Suppressor macrophage treated with lipopolysaccharide for 1 hour (primary cell): ENCODE results near the gene TRAF2.

ENCODE experiments used
- DNase-seq, 3 donors: peaks; one replicate each; pipeline ENCODE4 v3.0.0-alpha.2; 2020 to 2022

Gene TRAF2

DNA sequence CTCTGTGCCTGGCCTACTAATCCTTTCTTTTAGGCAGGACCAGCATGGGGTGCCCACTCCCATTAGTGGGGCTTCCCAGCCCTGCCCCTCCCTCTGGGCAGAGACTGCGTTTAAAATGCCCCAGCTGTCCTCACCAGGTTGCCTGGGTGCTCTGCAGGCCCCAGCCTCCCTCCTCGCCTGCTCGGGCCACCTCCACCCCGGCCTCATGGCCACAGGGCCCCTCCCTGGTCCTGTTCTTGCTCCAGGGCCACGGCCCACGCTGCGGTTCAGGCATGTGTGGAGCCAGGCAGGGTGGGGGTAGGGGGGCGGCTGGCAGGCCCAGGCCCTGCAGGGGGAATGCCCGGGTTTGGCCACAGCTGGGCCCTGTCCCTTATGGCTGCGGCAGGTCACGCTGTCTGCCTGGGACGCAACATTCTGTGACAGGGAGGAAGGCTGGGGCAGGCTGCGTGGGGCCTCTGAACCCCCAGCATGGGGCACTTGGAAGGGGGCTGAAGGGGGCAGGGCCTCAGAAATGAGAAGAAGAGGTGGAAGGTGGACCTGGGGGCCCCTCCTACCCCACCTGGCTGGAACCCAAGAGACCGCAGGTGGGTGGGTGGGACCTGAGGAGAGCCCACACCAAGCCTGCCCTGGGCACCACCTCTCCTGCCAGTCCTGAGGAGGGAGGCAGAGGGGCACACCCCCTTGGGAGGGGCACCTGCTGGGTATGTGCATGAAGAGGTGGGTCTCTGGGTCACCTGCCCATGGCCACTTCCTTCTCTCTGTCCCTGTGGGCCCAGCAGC, 65.4 kb downstream of the TRAF2 start, which contains the start of gene LCN12:
Gene LCN12 (plus strand): TSS at position 733 of the 780 bp plus-strand sequence. CDS start 55 bp downstream, outside the sequence.
- no peak for DNase-seq

DNA sequence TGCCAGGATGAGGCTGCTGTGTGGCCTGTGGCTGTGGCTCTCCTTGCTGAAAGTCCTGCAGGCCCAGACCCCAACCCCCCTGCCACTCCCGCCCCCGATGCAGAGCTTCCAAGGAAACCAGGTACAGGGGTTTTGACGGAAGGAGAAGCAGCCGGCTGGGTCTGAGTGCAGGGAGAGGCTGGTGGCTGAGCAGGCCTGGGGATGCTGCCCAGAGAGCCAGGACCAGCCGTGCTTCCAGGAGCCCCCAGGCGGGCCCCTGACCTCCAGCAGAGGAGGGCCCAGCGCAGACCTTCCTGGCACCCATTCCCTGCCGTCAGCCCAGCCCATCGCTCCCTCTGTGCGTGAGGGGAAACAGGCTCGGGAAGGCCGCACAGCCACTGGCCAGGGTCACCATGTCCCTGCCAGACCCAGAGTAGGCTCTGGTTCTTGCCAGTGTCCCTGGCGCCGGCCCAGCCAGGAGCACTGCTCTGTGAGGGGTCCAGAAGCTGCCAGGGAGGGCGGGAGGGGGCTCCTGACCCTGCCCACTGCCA, 66.1 kb downstream of the TRAF2 start:
- DNase-seq = no peak

GRCh38 chr9:136952876-136953770, 66.8 kb downstream of the TRAF2 start:
- no peak for DNase-seq

- no peak for DNase-seq
Observed at GRCh38 chr9:136953771-136954269, 67.5 kb downstream of the TRAF2 start.

- DNase-seq = no peak
Observed at GRCh38 chr9:136954270-136955083, 68.2 kb downstream of the TRAF2 start.

GRCh38 chr9:136955202-136955942, 69.1 kb downstream of the TRAF2 start:
- no peak for DNase-seq

GRCh38 chr9:136955943-136956335, 69.6 kb downstream of the TRAF2 start:
- no peak for DNase-seq

DNA sequence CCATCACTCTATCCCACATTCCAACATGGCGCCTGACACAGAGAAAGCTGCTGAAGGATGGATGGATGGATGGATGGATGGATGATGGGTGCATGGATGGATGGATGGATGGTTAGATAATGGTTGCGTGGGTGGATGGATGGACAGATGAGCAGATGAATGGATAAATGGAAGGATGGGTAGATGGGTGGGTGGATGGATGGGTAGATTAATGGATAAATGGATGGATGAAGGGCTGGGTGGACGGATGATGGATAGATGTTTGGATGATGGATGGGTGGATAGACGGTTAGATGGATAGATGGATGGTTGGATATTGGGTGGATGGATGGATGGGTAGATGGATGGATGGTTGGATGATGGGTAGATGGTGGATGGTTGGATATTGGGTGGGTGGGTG, 70.3 kb downstream of the TRAF2 start:
- no peak for DNase-seq

GRCh38 chr9:136957461-136957860, 71.1 kb downstream of the TRAF2 start:
- DNase-seq = no peak

DNA sequence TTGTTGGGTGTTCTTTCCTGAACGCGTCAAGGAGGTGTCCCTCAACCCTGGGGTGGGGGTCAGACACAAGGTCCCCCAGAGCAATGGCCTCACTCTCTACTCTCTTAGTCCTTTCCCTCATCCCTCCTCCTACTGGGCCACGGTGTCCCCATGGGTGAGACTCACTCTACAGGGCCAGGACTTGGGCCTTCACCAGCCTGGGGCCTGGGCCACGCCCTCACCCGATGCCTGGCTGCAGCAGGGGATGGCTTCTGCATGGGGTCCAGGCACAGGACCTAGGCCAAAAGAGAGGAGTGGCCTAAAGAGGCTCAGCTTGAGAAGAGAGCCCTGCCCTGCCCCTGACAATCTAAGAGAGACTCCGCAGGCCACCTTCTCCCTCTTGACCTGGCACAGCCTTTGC, 71.6 kb downstream of the TRAF2 start:
- DNase-seq = no peak

DNA sequence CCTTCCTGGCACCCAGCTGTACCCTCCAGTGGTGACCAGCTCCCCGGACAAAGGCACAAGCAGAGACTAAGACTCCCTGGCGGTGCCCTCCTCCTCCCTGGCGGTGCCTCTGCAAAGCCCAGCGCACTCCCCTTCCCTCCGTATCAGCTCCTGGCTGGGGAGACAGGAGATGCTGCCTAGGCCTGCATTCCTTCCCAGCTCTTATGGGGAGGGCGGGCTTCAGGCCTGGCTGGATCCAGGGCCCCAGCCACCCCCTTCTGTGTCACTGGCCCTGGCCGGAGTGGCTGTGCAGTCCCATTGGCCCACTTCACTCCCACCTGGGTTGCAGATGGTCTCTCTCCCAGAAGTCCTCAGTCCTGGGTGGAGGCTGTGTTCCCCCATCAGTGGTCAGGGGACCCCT, 72.2 kb downstream of the TRAF2 start:
- DNase-seq = no peak

DNA sequence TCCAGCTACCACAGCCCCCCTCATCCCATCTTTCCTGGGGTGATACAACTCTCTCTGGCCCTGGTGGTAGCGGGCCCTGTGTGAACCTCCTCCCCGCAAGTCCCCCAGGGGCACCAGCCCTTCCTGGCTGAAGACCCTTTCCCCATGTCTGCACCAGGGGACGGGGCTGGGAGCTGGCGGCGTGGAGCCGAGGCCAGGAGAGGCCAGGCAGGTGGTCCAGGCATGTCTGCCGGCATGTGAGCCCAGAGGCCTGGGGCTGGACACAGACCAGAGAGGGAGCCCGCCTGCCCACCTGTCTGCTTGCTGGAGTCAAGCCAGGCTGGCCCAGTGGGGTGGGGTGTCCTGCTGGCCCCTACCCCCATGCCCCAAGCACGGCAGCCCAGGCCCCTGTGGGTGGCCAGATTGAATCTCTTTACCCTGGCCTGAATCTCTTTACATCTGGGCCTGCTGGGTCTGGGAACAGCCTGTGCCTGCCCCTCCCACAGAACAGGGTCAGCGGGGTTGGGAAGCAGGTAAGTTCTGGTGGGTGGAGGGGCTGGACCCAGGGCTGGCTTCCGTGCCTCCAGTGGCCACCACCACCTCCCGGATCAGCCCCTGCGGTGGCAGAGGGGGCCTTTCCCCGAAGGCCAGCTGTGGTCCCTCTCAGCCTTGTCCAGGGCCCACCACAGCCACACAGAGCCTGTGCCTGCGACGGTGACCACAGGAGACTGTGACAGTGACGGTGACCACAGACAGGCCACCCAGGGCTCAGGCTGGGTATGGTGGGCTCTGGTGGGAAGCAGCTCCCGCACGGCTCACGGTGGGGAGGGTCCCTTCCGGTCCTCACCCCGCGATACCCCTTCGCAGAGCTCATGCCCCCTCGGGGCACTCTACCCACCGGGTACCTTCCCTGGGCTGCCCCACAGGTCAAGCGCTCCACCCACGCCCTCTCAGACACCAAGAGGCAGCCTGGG, 72.9 kb downstream of the TRAF2 start:
- no peak for DNase-seq

DNA sequence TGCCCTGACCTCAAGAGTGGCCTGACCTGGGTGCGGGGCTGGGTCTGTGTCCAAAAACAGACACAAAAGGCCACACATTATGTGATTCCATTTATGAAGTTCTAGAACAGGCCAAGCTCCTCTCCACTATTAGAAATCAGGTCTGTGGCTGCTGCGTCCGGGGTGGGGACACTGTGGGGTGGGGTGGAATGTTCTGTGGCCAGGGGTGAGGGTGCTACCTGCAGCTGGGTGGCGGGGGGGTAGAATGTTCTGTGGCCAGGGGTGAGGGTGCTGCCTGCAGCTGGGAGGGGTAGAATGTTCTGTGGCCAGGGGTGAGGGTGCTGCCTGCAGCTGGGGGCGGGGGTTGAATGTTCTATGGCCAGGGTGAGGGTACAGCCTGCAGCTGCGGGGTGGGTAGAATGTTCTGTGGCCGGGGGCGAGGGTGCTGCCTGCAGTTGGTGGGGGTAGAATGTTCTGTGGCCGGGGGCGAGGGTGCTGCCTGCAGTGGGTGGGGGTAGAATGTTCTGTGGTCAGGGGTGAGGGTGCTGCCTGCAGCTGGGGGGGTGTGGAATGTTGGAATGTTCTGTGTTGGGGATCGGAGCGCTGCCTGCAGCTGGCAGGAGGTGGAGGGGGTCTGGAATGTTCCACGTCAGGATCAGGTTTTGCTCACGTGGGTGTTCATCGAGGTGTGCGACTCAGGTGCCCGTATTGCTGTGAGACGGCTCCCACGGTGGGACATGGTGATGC, 74.1 kb downstream of the TRAF2 start:
- no peak for DNase-seq

- DNase-seq = no peak
Observed at GRCh38 chr9:136960938-136961275, 74.6 kb downstream of the TRAF2 start.

GRCh38 chr9:136961279-136962065, 75.2 kb downstream of the TRAF2 start:
- DNase-seq = no peak

- DNase-seq = no peak
Observed at GRCh38 chr9:136962163-136962562, 75.8 kb downstream of the TRAF2 start.

- DNase-seq = no peak
Observed at GRCh38 chr9:136962701-136963248, 76.5 kb downstream of the TRAF2 start.

DNA sequence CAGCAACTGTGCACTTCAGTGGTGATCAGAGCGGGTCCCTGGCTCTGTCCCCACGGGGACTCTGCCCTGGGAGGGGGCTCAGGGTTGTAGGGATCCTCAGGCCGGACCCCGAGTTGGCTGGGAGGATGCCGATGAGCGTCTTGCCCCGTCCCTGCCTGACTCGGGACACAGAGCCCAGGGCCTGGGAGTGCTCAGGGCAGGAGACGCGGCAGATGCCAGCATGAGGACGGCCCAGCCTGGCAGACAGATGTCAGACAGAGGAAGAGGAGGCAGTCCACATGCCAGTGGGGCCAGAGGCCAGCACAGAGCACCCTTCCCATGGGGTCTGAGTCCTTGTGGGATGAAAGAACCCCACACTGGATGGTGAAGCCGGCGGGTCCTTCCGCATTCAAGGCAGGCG, 77.0 kb downstream of the TRAF2 start:
- DNase-seq = no peak

- no peak for DNase-seq
Observed at GRCh38 chr9:136963751-136964150, 77.4 kb downstream of the TRAF2 start.
